Smooth muscle cell (in vitro differentiated cells): Measurements from ENCODE around the gene HMG20A. TPM values are rescaled to one million over a fixed set of nuclear protein-coding genes. Genes with fewer than 3 reads are reported as not detected.
A peak's percentile ranks its signal among the peaks of the same experiment; 100 is the strongest.

Experiments
- DNase-seq: peaks from one replicate; lab custom pipeline; 2025; ENCODE audit not compliant: unreplicated experiment; lab: John Stamatoyannopoulos, UW
- H2AFZ ChIP-seq: fragments of 200-600 bp; sonication (generic); 2 replicates; pipeline ENCODE4 v1.6.0; 2016; ENCODE audit warnings: antibody characterized with exemption, low read depth, mild to moderate bottlenecking
- H3F3A ChIP-seq: fragments of 200-600 bp; sonication (generic); 2 replicates; pipeline ENCODE4 v1.6.0; 2017; ENCODE audit warnings: antibody characterized with exemption, low read depth
- H3K27ac ChIP-seq: fragments of 200-600 bp; sonication (generic); 2 replicates; pipeline ENCODE4 v1.5.1; 2016; ENCODE audit warnings: low read depth, mild to moderate bottlenecking
- H3K27me3 ChIP-seq: fragments of 200-600 bp; sonication (generic); 2 replicates; pipeline ENCODE4 v1.6.1; 2016; ENCODE audit warnings: low read depth, mild to moderate bottlenecking
- H3K36me3 ChIP-seq: fragments of 200-600 bp; sonication (generic); 2 replicates; pipeline ENCODE4 v1.5.1; 2016; ENCODE audit warnings: low read depth
- H3K4me1 ChIP-seq: fragments of 200-600 bp; sonication (generic); 2 replicates; pipeline ENCODE4 v1.5.1; 2016; ENCODE audit warnings: low read depth
- H3K4me2 ChIP-seq: fragments of 200-600 bp; sonication (generic); 2 replicates; pipeline ENCODE4 v1.6.0; 2016; ENCODE audit warnings: mild to moderate bottlenecking
- H3K4me3 ChIP-seq: fragments of 200-600 bp; sonication (generic); 2 replicates; pipeline ENCODE4 v1.5.1; 2016; ENCODE audit warnings: mild to moderate bottlenecking
- H3K79me2 ChIP-seq: fragments of 200-600 bp; sonication (generic); 2 replicates; pipeline ENCODE4 v1.6.0; 2016; ENCODE audit warnings: low read depth, mild to moderate bottlenecking
- H3K9ac ChIP-seq: fragments of 200-600 bp; sonication (generic); 2 replicates; pipeline ENCODE4 v1.6.0; 2016; ENCODE audit warnings: low read depth
- H3K9me3 ChIP-seq: fragments of 200-600 bp; sonication (generic); replicated peaks from 2 replicates; pipeline ENCODE4 v1.5.1; 2016; ENCODE audit warnings: low read depth
- H4K20me1 ChIP-seq: fragments of 200-600 bp; sonication (generic); 2 replicates; pipeline ENCODE4 v1.6.0; 2016; ENCODE audit warnings: low read depth
- WGBS: methylation state at CpG from one replicate; pipeline ENCODE4 v1.1.7; 2016; ENCODE audit warnings: low lambda C conversion rate; 5-methylcytosine and 5-hydroxymethylcytosine counted together
- polyA plus RNA-seq: library from polyadenylated mRNA; unstranded; fragments of >200 nt; fragmentation: Nextera tagmentation; extraction: Ambion mirVana; gene quantifications from 2 replicates; pipeline ENCODE4 v1.2.1, GENCODE V29; 2016
- total RNA-seq: library from RNA; depleted of rRNA; stranded (reverse); fragments of >200 nt; gene quantifications from 2 replicates; pipeline ENCODE4 v1.2.3, GENCODE V29; 2014
- TF ChIP-seq, protein P1 (sequence below): fragments of 200-600 bp; sonication (generic); IDR thresholded peaks from 2 replicates; pipeline ENCODE4 v1.5.1; 2017; ENCODE audit warnings: borderline replicate concordance, mild to moderate bottlenecking, antibody characterized with exemption; ENCODE audit not compliant: insufficient read depth, poor library complexity, severe bottlenecking

Gene HMG20A
- total and polyA plus RNA-seq, 2 experiments from 2014 or later: 20.5 to 40.3 TPM

GRCh38 chr15:77527164-77527778, 106.6 kb downstream of the HMG20A start:
- H3K4me3 ChIP-seq: no peak overlapping the region
- peak; percentile 64 for DNase-seq
- H3F3A ChIP-seq: peaks cover 13% of the 10 kb centered on the region
- no peaks in the 10 kb centered on the region for H4K20me1 ChIP-seq
- TF ChIP-seq, protein P1, sequence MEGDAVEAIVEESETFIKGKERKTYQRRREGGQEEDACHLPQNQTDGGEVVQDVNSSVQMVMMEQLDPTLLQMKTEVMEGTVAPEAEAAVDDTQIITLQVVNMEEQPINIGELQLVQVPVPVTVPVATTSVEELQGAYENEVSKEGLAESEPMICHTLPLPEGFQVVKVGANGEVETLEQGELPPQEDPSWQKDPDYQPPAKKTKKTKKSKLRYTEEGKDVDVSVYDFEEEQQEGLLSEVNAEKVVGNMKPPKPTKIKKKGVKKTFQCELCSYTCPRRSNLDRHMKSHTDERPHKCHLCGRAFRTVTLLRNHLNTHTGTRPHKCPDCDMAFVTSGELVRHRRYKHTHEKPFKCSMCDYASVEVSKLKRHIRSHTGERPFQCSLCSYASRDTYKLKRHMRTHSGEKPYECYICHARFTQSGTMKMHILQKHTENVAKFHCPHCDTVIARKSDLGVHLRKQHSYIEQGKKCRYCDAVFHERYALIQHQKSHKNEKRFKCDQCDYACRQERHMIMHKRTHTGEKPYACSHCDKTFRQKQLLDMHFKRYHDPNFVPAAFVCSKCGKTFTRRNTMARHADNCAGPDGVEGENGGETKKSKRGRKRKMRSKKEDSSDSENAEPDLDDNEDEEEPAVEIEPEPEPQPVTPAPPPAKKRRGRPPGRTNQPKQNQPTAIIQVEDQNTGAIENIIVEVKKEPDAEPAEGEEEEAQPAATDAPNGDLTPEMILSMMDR: no peak
- H3K9me3 ChIP-seq: no peaks in the 10 kb centered on the region
- no peaks in the 10 kb centered on the region for H3K79me2 ChIP-seq
- no peak overlapping the region for H3K9ac ChIP-seq
- peak overlapping the region; percentile 65 for H3K4me2 ChIP-seq
- no peaks in the 10 kb centered on the region for H3K36me3 ChIP-seq
- no peaks in the 10 kb centered on the region for H3K27me3 ChIP-seq
- WGBS: 2% methylated on average over 15 of the region's 15 CpGs
- H3K27ac ChIP-seq: peak overlapping the region; percentile 76
- peak overlapping the region; percentile 88 for H2AFZ ChIP-seq
- peaks cover 34% of the 10 kb centered on the region for H3K4me1 ChIP-seq

GRCh38 chr15:77527831-77528231, 107.1 kb downstream of the HMG20A start:
- Histone ChIP-seq H3K9ac (no peak overlapping the region), H2AFZ (no peak overlapping the region), H3K79me2 (no peaks in the 10 kb centered on the region), H3K9me3 (no peaks in the 10 kb centered on the region), H3F3A (peaks cover 13% of the 10 kb centered on the region), H3K4me2 (peak overlapping the region; percentile 65), H3K27me3 (no peaks in the 10 kb centered on the region), H4K20me1 (no peaks in the 10 kb centered on the region), H3K27ac (peak overlapping the region; percentile 76), H3K4me3 (no peak overlapping the region), H3K4me1 (peaks cover 34% of the 10 kb centered on the region), H3K36me3 (no peaks in the 10 kb centered on the region)
- DNase-seq: no peak
- WGBS: 83% methylated on average over 6 of the region's 6 CpGs
- TF ChIP-seq, protein P1: no peak

DNA sequence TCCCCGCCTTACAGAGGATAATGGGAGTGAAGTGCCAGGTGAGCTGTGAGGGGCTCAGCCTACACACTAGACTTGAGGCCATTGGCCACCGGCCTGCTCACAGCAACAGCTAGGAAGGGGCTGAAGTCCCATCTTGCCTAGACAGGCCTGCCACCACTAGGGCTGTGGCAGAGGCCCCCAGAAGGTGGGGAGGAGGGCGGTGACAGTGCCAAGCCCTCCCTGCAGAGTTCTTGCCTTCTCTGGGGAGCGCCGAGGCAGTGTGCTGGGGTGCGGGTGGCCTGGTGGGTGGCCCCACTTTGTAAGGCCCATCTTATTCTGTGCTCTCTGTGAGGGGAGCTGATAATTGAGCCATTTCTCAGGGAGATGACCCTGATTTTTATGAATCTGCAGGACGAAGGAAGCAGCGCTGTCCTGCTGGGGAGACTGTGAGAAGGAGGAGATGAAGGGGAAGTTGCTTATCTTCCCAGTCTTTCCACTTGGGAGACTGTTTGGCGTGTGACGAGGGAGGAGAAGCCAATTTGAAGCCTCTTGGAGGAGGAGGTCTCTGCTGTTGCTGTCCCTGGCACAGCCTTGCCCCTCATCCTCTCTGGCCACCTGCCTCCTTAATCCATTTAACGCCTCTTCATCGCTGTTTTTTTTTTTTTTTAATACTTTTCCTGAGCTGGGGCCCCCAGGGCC, 107.7 kb downstream of the HMG20A start:
- Histone ChIP-seq H4K20me1 (no peaks in the 10 kb centered on the region), H3K4me2 (peak overlapping the region; percentile 65), H3K79me2 (no peaks in the 10 kb centered on the region), H3K27me3 (no peaks in the 10 kb centered on the region), H3K27ac (peak overlapping the region; percentile 76), H3K36me3 (no peaks in the 10 kb centered on the region), H3F3A (peaks cover 13% of the 10 kb centered on the region), H2AFZ (no peak overlapping the region), H3K9ac (no peak overlapping the region), H3K4me3 (no peak overlapping the region), H3K4me1 (peaks cover 36% of the 10 kb centered on the region), H3K9me3 (no peaks in the 10 kb centered on the region)
- TF ChIP-seq, protein P1: no peak
- 73% methylated on average over 12 of the region's 12 CpGs for WGBS
- DNase-seq: no peak
